Neuron (in vitro differentiated cells): Measurements from ENCODE around the gene THADA.
"Not testable (repeated sequence)": the region's sequence is repeated elsewhere in the genome, so short reads cannot be mapped to it uniquely, and the experiment has no call there.

ENCODE experiments used
- H2AFZ ChIP-seq: one replicate; pipeline ENCODE4 v1.6.1; 2013; ENCODE audit warnings: low read depth, mild to moderate bottlenecking, inconsistent platforms, low read length, moderate library complexity
- H3K27me3 ChIP-seq: one replicate; pipeline ENCODE4 v1.6.1; 2013; ENCODE audit warnings: low read length; ENCODE audit not compliant: insufficient read depth
- H3K36me3 ChIP-seq: one replicate; pipeline ENCODE4 v1.6.1; 2013; ENCODE audit warnings: low read length; ENCODE audit not compliant: insufficient read depth
- H3K4me1 ChIP-seq: one replicate; pipeline ENCODE4 v1.6.1; 2013; ENCODE audit warnings: low read length; ENCODE audit not compliant: insufficient read depth
- H3K4me3 ChIP-seq: 2 replicates; pipeline ENCODE4 v1.5.1; 2013; ENCODE audit warnings: mild to moderate bottlenecking, low read length, moderate library complexity
- H3K9me3 ChIP-seq: one replicate; pipeline ENCODE4 v1.6.1; 2013; ENCODE audit warnings: low read length

THADA gene

DNA sequence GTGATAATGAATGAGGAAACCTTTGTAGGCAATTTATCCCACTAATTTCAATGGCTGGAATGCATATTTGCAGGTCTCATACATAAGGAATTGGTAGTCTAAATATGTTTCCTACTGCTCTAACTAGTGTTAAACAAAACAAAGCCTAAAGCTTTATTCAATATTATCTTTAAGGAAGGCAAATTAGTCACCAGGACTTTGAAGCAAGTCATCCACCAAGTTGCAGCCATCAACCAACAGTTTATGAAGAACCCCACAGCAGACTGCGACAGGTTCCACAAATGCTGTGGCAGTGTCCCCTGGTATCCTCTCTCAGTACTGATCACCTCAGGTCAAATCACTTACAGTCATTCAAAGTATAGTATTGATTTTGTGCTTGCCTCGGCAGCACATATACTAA lies 187.9 kb downstream of the THADA start:
- no peaks in the 10 kb centered on the region for H3K36me3 ChIP-seq
- peaks cover 18% of the 10 kb centered on the region for H3K4me1 ChIP-seq
- no peak overlapping the region for H2AFZ ChIP-seq
- no peaks in the 10 kb centered on the region for H3K27me3 ChIP-seq
- no peak overlapping the region for H3K4me3 ChIP-seq
- no peaks in the 10 kb centered on the region for H3K9me3 ChIP-seq

GRCh38 chr2:43406651-43407279 lies 189.1 kb downstream of the THADA start:
- peaks cover 18% of the 10 kb centered on the region for H3K4me1 ChIP-seq
- H3K9me3 ChIP-seq: no peaks in the 10 kb centered on the region
- no peak overlapping the region for H2AFZ ChIP-seq
- no peaks in the 10 kb centered on the region for H3K27me3 ChIP-seq
- no peaks in the 10 kb centered on the region for H3K36me3 ChIP-seq
- H3K4me3 ChIP-seq: no peak overlapping the region

- Histone ChIP-seq H3K9me3 (no peaks in the 10 kb centered on the region), H2AFZ (no peak overlapping the region), H3K27me3 (no peaks in the 10 kb centered on the region), H3K4me1 (peaks cover 18% of the 10 kb centered on the region), H3K36me3 (no peaks in the 10 kb centered on the region), H3K4me3 (no peak overlapping the region)
These were observed 190.0 kb downstream of the THADA start for GRCh38 chr2:43405829-43406228.

DNA sequence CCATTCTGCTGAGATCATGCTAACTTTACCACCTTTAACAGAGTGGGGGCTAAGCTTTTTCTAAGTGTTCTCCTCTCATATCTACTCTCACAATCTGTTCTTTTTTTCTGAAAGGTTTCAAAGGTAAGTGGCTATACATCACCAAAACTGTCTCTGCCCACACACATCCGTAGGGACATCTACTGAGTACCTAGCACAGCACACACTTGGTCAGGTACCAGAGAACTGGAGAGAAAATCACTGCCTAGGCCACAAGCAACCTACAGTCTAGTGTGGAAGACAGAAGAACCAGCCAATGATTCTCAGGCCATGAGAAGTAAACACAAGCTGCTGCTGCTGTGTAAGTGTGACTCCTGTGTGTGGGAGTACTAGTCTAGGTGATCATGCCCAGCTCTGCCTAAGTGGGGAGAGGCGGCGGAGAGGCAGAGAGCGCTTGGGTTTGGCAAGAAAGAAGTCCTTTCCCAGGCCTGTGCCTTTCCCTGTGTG lies 193.3 kb downstream of the THADA start:
- Histone ChIP-seq H2AFZ (no peak overlapping the region), H3K4me3 (no peak overlapping the region), H3K36me3 (peaks cover 1% of the 10 kb centered on the region), H3K9me3 (no peaks in the 10 kb centered on the region), H3K4me1 (peaks cover 18% of the 10 kb centered on the region), H3K27me3 (no peaks in the 10 kb centered on the region)

DNA sequence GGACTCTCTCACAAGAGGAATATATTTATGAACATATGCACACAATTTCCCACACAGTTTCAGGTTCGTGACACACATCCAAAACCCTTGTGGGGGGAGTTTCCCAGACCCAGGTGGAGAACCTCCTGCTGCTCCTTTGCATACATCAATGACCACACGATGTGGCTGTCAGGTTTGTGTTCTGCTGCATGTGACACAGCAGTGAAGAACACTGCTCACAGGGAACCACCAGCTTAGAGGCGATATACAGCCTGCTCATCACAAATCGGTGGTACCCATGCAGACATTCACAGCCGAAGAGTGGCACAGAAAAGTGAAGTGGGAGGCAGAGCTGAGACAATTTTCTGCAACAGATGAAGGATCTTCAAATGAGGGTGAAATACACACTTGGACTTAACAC lies 193.8 kb downstream of the THADA start:
- H3K36me3 ChIP-seq: peaks cover 3% of the 10 kb centered on the region
- H3K4me3 ChIP-seq: no peak overlapping the region
- H3K9me3 ChIP-seq: no peaks in the 10 kb centered on the region
- H2AFZ ChIP-seq: no peak overlapping the region
- H3K4me1 ChIP-seq: peaks cover 15% of the 10 kb centered on the region
- H3K27me3 ChIP-seq: no peaks in the 10 kb centered on the region

- Histone ChIP-seq H3K36me3 (peaks cover 6% of the 10 kb centered on the region), H3K4me3 (no peak overlapping the region), H2AFZ (no peak overlapping the region), H3K27me3 (no peaks in the 10 kb centered on the region), H3K9me3 (no peaks in the 10 kb centered on the region), H3K4me1 (no peaks in the 10 kb centered on the region)
These were observed 195.3 kb downstream of the THADA start for GRCh38 chr2:43400508-43400907.

- H3K27me3 ChIP-seq: no peaks in the 10 kb centered on the region
- no peaks in the 10 kb centered on the region for H3K4me1 ChIP-seq
- peaks cover 6% of the 10 kb centered on the region for H3K36me3 ChIP-seq
- no peak overlapping the region for H3K4me3 ChIP-seq
- no peak overlapping the region for H2AFZ ChIP-seq
- no peaks in the 10 kb centered on the region for H3K9me3 ChIP-seq
These were observed 196.1 kb downstream of the THADA start for GRCh38 chr2:43399515-43400264.

DNA sequence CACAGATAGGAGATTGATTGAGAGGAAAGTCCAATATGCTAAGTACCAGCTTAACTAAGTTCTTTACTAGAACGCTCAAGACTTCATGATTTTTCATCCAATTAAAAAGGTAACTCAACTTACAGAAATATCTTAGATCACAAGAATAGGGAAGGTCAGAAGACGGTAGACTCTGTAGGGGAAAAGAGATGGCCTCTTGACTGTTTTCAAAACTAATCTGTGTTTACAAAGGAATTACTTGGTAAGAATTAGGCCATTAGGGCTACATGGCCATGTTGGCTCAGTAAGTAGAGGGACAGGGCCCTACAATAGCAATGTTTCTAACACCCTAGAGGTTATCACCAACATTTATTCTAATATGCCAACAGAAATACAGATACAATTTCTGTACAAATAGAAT lies 196.7 kb downstream of the THADA start:
- H3K4me1 ChIP-seq: no peaks in the 10 kb centered on the region
- no peak overlapping the region for H2AFZ ChIP-seq
- H3K9me3 ChIP-seq: no peaks in the 10 kb centered on the region

GRCh38 chr2:43397821-43398220 lies 198.0 kb downstream of the THADA start:
- H3K9me3 ChIP-seq: no peaks in the 10 kb centered on the region
- H2AFZ ChIP-seq: no peak overlapping the region
- H3K4me1 ChIP-seq: no peaks in the 10 kb centered on the region
- H3K27me3 ChIP-seq: no peaks in the 10 kb centered on the region
- no peak overlapping the region for H3K4me3 ChIP-seq
- H3K36me3 ChIP-seq: peaks cover 6% of the 10 kb centered on the region

More for the DNA sequence above, 196.7 kb downstream of the THADA start:
- H3K4me3 ChIP-seq: no peak overlapping the region
- no peaks in the 10 kb centered on the region for H3K27me3 ChIP-seq
- peaks cover 6% of the 10 kb centered on the region for H3K36me3 ChIP-seq

GRCh38 chr2:43397411-43397810 lies 198.4 kb downstream of the THADA start:
- peaks cover 8% of the 10 kb centered on the region for H3K36me3 ChIP-seq
- no peaks in the 10 kb centered on the region for H3K4me1 ChIP-seq
- H3K27me3 ChIP-seq: no peaks in the 10 kb centered on the region
- H2AFZ ChIP-seq: no peak overlapping the region
- no peak overlapping the region for H3K4me3 ChIP-seq
- H3K9me3 ChIP-seq: no peaks in the 10 kb centered on the region

DNA sequence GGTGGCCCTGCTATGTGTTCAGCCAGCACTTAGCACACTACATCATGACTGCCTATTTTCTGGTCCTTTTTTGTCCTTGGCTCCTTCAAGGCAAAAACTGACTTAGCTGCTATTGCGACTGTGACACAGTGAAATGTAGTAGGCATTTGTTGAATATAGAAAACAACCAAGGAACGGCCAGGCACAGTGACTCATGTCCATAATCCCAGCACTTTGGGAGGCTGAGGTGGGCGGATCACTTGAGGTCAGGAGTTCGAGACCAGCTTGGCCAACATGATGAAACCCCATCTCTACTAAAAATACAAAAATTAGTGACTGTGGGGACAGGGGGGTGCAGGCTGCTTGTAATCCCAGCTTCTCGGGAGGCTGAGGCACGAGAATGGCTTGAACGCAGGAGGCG lies 199.5 kb downstream of the THADA start:
- H3K36me3 ChIP-seq, H3K27me3 ChIP-seq, H3K9me3 ChIP-seq, H2AFZ ChIP-seq, H3K4me3 ChIP-seq, H3K4me1 ChIP-seq: not testable (repeated sequence)

DNA sequence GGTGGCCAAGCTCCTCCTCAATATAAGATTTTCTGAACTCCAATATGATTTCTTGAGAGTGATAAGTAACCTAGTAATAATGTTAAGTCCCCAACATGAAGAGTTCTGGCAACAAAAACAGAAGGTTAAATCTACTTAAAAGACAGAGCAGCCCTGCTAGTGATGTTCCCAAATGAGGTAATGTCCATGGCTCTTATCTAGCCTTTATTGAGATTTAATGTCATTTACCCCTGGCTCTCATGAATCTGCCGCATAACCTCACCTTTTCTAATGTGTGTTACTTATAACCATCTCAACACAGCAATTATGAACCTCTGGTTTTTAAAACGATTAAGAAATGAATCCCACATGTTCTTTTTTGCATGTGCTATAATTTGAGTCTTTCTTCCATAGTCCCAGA lies 201.9 kb downstream of the THADA start:
- no peaks in the 10 kb centered on the region for H3K4me1 ChIP-seq
- no peak overlapping the region for H2AFZ ChIP-seq
- H3K9me3 ChIP-seq: no peaks in the 10 kb centered on the region
- peaks cover 8% of the 10 kb centered on the region for H3K36me3 ChIP-seq
- H3K4me3 ChIP-seq: no peak overlapping the region
- H3K27me3 ChIP-seq: no peaks in the 10 kb centered on the region

GRCh38 chr2:43391878-43392215 lies 204.0 kb downstream of the THADA start:
- no peak overlapping the region for H3K4me3 ChIP-seq
- no peaks in the 10 kb centered on the region for H3K27me3 ChIP-seq
- H3K4me1 ChIP-seq: no peaks in the 10 kb centered on the region
- no peaks in the 10 kb centered on the region for H3K9me3 ChIP-seq
- peaks cover 5% of the 10 kb centered on the region for H3K36me3 ChIP-seq
- H2AFZ ChIP-seq: no peak overlapping the region
